Dermis lymphatic vessel endothelial cell (primary cell): ENCODE measurements around the gene FRG1. TPM values are rescaled to one million over a fixed set of nuclear protein-coding genes. Genes with fewer than 3 reads are reported as not detected.

Experiments used
- total RNA-seq: library from RNA; depleted of rRNA; stranded (reverse); fragments of >200 nt; gene quantifications from 2 replicates; pipeline ENCODE4 v1.2.1, GENCODE V29; 2014

FRG1 gene
- 20.4 and 36.8 TPM in 2 replicates for total RNA-seq

DNA sequence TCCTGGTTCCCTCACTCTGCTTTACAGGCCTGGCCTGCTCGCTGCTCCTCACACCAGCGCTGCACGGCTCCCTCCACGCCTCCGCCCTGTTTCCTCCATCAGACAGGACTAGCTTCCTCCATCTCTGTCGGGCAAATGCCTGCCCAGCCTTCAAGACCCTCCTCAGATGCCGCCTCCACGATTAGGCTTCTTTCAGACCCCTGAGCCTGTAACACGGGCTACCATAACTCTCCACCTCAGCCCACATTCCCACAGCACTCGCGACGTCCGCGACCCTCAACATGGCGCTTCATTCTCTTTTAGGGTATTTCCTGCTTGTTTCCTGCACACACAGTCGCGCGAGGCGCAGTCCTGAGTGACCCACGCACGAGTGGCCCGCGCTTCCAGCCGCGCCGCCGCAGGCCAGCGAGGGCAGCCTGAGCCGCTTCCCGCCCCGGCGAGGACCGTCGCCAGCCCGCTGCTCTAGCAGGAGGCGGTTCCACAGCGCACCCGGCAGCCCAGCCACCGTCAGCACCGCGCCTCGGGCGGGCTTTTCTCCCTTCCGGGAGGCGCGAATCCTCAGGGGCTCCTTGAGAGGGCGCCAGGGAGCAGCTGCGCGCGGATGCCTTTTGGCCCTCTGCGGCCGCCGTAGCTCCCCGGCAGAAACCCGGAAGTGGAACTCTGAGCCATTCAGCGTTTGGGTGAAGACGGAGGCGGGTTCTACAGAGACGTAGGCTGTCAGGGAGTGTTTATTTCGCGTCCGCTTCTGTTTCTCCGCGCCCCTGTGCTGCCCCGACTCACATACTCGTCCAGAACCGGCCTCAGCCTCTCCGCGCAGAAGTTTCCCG lies at the start of gene FRG1:
Gene FRG1, plus strand, starts transcription at position 695 of the 827 bp plus-strand sequence. CDS start 138 bp downstream, outside the sequence.

Other genes with a start within 250 kb of the FRG1 start
- gene FRG2, start 86.4 kb downstream of the FRG1 start, total RNA-seq = not detected in 2 replicates
- gene DBET, start 123.6 kb downstream of the FRG1 start, total RNA-seq = not detected in 2 replicates
- not detected in 2 replicates for gene DUX4, start 232.9 kb downstream of the FRG1 start, total RNA-seq